ENCODE measurements around the gene GABRA4.

GABRA4 gene

GRCh38 chr4:46946919-46947536 is 46.4 kb downstream of the GABRA4 start:
- DNase-seq, result no peak
- in situ Hi-C loops (cut with HindIII; ENCODE audit: low pct_ligation_motif_present, low pct_unique_long_range_greater_than_20kb, low sequenced_read_pairs), result no loop called here

- in situ Hi-C loops (cut with HindIII; ENCODE audit: low pct_ligation_motif_present, low pct_unique_long_range_greater_than_20kb, low sequenced_read_pairs), result no loop called here
- DNase-seq, result no peak
Measured at GRCh38 chr4:46945062-46945461, 48.3 kb downstream of the GABRA4 start.

DNA sequence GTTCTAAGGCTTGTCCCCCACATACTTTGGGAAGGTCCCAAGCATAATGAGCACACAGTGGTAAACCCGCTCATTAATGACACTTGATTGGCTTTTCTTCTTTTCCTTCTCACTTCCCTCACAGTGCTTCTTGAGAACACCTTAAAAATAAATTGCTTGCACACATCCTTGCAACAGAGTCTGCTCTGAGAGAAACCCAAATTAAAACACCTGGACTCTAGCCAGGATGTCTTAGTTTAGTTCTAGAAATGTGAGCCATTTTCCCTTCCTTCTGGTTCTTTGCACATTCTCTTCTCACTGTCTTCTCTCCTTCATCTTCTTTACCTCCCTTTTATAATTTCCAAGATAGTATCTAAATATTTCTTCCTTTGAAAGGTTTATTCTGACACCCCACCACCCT is 49.0 kb downstream of the GABRA4 start:
- no peak for DNase-seq
- in situ Hi-C loops (cut with HindIII; ENCODE audit: low pct_ligation_motif_present, low pct_unique_long_range_greater_than_20kb, low sequenced_read_pairs), result no loop called here

DNA sequence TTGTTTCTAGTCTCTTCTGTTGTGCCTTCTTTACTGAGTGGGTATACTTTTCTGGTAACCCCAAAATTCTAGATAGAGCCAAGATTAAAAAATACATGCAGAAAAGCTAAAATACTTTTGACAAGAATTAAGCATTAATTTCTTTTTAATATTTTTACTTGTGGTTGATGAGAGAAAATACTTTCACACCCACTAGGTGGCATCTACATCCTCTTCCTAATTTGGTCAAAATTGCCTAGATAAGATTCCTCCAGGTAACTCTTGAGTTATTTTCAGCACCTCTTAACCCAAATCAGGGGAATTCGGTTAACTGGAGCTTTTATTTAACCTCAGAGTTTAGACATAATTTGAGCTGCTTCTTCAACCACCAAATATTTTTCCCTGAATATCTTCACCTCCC is 55.9 kb downstream of the GABRA4 start:
- in situ Hi-C loops (cut with HindIII; ENCODE audit: low pct_ligation_motif_present, low pct_unique_long_range_greater_than_20kb, low sequenced_read_pairs), result no loop called here
- peak; percentile 4 for DNase-seq

DNA sequence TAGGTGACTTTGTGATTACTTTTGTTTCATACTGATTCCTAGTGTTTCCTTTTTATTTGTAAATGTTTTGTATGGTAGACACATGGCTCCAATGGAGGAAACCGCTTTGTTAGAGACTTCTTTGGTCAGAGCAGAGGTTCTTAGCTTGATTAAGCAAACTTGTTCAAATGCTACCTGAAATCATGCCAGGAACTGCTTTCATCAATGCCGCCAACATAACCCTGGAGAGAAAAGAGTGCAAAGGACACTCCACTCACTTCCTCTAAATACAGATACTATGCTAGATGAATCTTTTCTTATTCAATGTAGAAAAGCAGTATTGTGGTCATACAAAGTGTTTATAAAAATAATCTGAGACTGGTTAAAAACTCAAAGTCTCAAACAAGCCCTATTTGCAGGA is 58.7 kb downstream of the GABRA4 start:
- in situ Hi-C loops (cut with HindIII; ENCODE audit: low pct_ligation_motif_present, low pct_unique_long_range_greater_than_20kb, low sequenced_read_pairs), result no loop called here

DNA sequence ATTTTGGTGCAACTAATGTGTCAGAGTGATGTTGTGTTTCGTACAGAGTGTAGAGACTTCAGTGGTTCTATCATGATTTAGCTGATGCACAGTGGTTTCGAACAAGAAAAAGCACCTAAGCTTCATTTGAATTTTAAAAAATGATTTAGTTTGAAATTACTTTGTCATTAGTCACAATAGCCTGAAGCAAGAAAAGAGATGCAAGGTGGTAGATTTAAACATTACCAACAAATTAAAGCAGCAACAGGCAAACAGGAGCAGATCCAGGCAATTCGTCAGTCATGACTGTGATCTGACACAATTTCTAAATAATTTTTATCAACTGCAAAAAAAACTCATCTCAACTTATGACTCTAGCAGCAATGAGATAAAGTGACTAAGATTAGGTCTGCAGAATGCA is 59.7 kb downstream of the GABRA4 start:
- in situ Hi-C loops (cut with HindIII; ENCODE audit: low pct_ligation_motif_present, low pct_unique_long_range_greater_than_20kb, low sequenced_read_pairs), result no loop called here
- no peak for DNase-seq

More for the DNA sequence above, 58.7 kb downstream of the GABRA4 start:
- no peak for DNase-seq

GRCh38 chr4:46931981-46932380 is 61.4 kb downstream of the GABRA4 start:
- DNase-seq, result peak; percentile 42
- in situ Hi-C loops (cut with HindIII; ENCODE audit: low pct_ligation_motif_present, low pct_unique_long_range_greater_than_20kb, low sequenced_read_pairs), result no loop called here

GRCh38 chr4:46930891-46931290 is 62.5 kb downstream of the GABRA4 start:
- no peak for DNase-seq
- in situ Hi-C loops (cut with HindIII; ENCODE audit: low pct_ligation_motif_present, low pct_unique_long_range_greater_than_20kb, low sequenced_read_pairs), result no loop called here

- DNase-seq, result no peak
Measured at GRCh38 chr4:46927201-46927600, 66.2 kb downstream of the GABRA4 start.

DNA sequence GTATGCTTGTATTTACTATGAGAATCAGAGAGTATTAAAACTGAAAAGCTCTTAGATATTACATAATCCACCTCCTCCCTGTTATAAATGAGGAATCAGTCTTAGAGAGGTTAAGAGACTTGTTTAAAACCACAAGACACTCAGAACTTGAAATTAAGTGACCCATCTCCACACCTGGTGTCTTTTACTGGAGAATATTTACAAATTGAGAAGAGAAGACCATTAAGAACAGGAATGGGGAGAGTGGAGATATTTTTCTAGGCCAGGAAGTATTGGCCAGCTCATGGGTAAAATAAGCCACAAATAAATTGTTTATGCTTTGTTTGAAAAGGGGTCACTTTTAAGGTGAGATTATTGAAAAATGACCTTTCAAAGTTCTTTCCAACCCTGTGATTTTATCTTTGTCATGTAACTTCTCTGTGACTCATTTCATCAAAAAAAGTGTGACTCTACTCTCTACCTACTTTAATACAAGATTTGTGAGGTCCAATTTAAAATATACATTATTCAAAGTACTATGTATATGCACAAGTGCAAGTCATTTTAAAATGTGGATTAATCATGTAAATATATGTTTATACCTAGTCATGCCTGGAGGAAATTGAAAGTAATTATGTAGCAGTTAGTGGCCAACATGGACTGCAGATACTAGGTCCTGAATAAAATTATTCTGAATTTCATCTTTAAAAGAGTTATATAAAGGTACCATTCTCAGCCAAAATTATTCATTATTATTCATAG is 68.4 kb downstream of the GABRA4 start:
- in situ Hi-C loops (cut with HindIII; ENCODE audit: low pct_ligation_motif_present, low pct_unique_long_range_greater_than_20kb, low sequenced_read_pairs), result no loop called here
- DNase-seq, result no peak

More at GRCh38 chr4:46927201-46927600, 66.2 kb downstream of the GABRA4 start:
- in situ Hi-C loops (cut with HindIII; ENCODE audit: low pct_ligation_motif_present, low pct_unique_long_range_greater_than_20kb, low sequenced_read_pairs), result no loop called here

- no peak for DNase-seq
- in situ Hi-C loops (cut with HindIII; ENCODE audit: low pct_ligation_motif_present, low pct_unique_long_range_greater_than_20kb, low sequenced_read_pairs), result no loop called here
Measured at GRCh38 chr4:46922205-46922604, 71.2 kb downstream of the GABRA4 start.

GRCh38 chr4:46909078-46909477 is 84.3 kb downstream of the GABRA4 start, which contains the start of gene COX7B2:
Gene COX7B2 (minus strand): TSS chr4:46909245. CDS start chr4:46735192, 174,053 bp downstream.
- no peak for DNase-seq
- in situ Hi-C loops (cut with HindIII; ENCODE audit: low pct_ligation_motif_present, low pct_unique_long_range_greater_than_20kb, low sequenced_read_pairs), result no loop called here

GRCh38 chr4:46908148-46908547 is 85.2 kb downstream of the GABRA4 start:
- in situ Hi-C loops (cut with HindIII; ENCODE audit: low pct_ligation_motif_present, low pct_unique_long_range_greater_than_20kb, low sequenced_read_pairs), result no loop called here
- DNase-seq, result no peak

- in situ Hi-C loops (cut with HindIII; ENCODE audit: low pct_ligation_motif_present, low pct_unique_long_range_greater_than_20kb, low sequenced_read_pairs), result no loop called here
- no peak for DNase-seq
Measured at GRCh38 chr4:46900082-46900481, 93.3 kb downstream of the GABRA4 start.

- in situ Hi-C loops (cut with HindIII; ENCODE audit: low pct_ligation_motif_present, low pct_unique_long_range_greater_than_20kb, low sequenced_read_pairs), result no loop called here
- DNase-seq, result no peak
Measured at GRCh38 chr4:46894826-46895225, 98.6 kb downstream of the GABRA4 start.

DNA sequence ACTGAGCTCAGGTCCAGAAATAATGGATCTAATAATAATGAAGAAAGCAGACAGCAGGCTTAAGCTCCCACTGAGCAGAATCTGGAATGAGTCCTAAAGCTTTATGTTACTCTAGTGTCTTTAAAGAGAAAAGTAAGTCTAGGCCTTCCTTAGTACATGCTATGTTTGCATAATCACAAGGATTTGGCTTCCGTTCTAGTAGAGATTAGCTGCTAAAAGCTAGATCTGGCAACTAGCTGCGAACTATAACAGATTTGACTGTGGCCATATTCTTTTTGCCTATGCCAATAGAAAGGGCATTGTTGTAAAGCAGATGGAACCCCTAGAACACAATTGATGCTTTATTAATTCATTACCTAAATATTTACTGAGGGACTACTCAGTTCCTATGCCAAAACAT is 103.3 kb downstream of the GABRA4 start:
- no peak for DNase-seq
- in situ Hi-C loops (cut with HindIII; ENCODE audit: low pct_ligation_motif_present, low pct_unique_long_range_greater_than_20kb, low sequenced_read_pairs), result no loop called here

DNA sequence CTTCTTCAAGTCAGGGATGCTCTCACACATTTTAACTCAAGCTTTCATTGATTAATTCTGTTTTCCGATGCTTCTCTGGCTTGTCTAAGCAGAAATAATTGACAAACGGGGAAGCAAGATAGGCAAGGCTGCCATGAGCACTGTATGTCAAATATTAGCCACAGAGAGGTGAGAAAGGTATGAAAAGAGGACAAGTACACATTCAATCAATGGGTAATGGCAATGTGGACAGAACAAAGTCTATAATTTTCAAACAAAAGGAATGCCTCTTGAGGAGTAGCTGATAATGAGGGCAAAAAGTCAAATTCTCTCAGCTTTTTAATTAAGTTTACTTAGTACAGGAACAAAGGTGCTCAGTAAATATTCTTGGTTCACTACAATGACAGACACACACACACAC is 104.0 kb downstream of the GABRA4 start:
- no peak for DNase-seq
- in situ Hi-C loops (cut with HindIII; ENCODE audit: low pct_ligation_motif_present, low pct_unique_long_range_greater_than_20kb, low sequenced_read_pairs), result no loop called here

- in situ Hi-C loops (cut with HindIII; ENCODE audit: low pct_ligation_motif_present, low pct_unique_long_range_greater_than_20kb, low sequenced_read_pairs), result no loop called here
- DNase-seq, result peak; percentile 10
Measured at GRCh38 chr4:46886711-46887110, 106.7 kb downstream of the GABRA4 start.

GRCh38 chr4:46878641-46879040 is 114.7 kb downstream of the GABRA4 start:
- no peak for DNase-seq
- in situ Hi-C loops (cut with HindIII; ENCODE audit: low pct_ligation_motif_present, low pct_unique_long_range_greater_than_20kb, low sequenced_read_pairs), result no loop called here

DNA sequence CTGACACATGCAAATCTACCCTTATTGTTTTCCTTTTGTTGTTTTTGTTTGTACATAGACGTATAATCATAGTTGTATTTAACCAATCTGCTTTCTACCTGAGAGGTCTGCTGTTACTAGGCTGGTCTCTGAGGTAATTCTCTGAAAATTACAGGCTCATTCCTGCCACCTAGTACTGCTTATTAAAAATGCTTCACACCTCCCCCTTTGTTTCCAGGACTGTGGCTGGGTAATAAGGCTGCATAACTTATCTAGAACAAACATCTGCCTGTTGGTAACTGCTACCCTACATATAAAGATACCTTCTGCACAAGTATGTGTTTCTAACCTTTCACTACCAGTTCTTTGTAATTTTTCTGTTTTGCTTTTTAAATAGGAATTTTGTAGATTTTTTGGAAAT is 118.6 kb downstream of the GABRA4 start:
- in situ Hi-C loops (cut with HindIII; ENCODE audit: low pct_ligation_motif_present, low pct_unique_long_range_greater_than_20kb, low sequenced_read_pairs), result no loop called here
- no peak for DNase-seq
